Measurements from ENCODE around the gene CDH13. TPM values are rescaled to one million over a fixed set of nuclear protein-coding genes. Genes with fewer than 3 reads are reported as not detected.

Gene CDH13
- total RNA-seq, 2 donors from 2014 or later: 228 to 280 TPM

DNA sequence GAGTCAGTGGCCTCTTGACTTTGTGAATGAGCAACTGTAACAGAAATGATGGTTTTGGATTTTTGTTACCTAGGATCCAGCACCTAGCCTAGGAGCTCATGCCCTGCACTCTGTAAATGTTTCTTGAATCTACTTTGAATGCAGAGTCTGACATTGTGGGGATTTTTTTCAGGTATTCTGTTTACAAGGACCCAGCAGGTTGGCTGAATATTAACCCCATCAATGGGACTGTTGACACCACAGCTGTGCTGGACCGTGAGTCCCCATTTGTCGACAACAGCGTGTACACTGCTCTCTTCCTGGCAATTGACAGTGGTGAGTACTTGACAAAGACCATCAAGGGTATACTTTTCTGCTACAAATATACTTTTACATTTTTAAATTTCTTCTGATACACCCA, 1121.2 kb downstream of the CDH13 start:
- no peak for ATAC-seq (ENCODE audit: insufficient number of reproducible peaks, low FRiP score, low read depth)
- Histone ChIP-seq H3K36me3 (peaks cover 11% of the 10 kb centered on the region), H3K4me1 (ENCODE audit: control insufficient read depth in 1 of 2, low read depth in 2 of 2) (no peaks in the 10 kb centered on the region), H3K27ac (no peak overlapping the region), H3K4me3 (no peak overlapping the region), H3K27me3 (replicated peaks; ENCODE audit: insufficient read depth) (no peaks in the 10 kb centered on the region), H3K9me3 (no peaks in the 10 kb centered on the region)
- TF ChIP-seq, protein P1, sequence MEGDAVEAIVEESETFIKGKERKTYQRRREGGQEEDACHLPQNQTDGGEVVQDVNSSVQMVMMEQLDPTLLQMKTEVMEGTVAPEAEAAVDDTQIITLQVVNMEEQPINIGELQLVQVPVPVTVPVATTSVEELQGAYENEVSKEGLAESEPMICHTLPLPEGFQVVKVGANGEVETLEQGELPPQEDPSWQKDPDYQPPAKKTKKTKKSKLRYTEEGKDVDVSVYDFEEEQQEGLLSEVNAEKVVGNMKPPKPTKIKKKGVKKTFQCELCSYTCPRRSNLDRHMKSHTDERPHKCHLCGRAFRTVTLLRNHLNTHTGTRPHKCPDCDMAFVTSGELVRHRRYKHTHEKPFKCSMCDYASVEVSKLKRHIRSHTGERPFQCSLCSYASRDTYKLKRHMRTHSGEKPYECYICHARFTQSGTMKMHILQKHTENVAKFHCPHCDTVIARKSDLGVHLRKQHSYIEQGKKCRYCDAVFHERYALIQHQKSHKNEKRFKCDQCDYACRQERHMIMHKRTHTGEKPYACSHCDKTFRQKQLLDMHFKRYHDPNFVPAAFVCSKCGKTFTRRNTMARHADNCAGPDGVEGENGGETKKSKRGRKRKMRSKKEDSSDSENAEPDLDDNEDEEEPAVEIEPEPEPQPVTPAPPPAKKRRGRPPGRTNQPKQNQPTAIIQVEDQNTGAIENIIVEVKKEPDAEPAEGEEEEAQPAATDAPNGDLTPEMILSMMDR (IDR thresholded peaks at IDR 0.05): no peak
- DNase-seq (ENCODE audit: low spot score): no peak

DNA sequence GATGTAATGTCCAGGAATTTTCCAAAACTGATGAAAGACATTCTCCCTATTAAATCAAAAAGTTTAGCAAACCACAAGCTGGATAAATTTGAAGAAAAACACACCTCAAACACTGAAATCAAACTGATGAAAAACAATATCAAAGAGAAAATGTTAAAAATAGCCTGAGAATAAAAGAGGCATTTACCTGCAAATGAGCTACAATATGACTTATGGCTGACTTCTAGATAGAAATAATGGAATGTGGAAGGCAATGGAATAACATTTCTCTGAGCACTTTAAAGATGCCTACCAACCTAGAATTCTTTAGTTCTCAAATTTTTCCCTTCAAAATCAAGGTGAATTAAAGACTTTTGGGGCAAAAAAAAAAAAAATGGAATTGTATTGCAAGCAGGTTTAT, 1128.6 kb downstream of the CDH13 start:
- Histone ChIP-seq H3K4me3 (no peak overlapping the region), H3K9me3 (peaks cover 6% of the 10 kb centered on the region), H3K27ac (no peak overlapping the region), H3K27me3 (replicated peaks; ENCODE audit: insufficient read depth) (no peaks in the 10 kb centered on the region), H3K4me1 (ENCODE audit: control insufficient read depth in 1 of 2, low read depth in 2 of 2) (peaks cover 0 to 5% of the 10 kb centered on the region in 2 donors), H3K36me3 (no peaks in the 10 kb centered on the region)
- no peak for ATAC-seq (ENCODE audit: insufficient number of reproducible peaks, low FRiP score, low read depth)
- DNase-seq (ENCODE audit: low spot score): no peak
- TF ChIP-seq, protein P1 (IDR thresholded peaks at IDR 0.05): no peak

DNA sequence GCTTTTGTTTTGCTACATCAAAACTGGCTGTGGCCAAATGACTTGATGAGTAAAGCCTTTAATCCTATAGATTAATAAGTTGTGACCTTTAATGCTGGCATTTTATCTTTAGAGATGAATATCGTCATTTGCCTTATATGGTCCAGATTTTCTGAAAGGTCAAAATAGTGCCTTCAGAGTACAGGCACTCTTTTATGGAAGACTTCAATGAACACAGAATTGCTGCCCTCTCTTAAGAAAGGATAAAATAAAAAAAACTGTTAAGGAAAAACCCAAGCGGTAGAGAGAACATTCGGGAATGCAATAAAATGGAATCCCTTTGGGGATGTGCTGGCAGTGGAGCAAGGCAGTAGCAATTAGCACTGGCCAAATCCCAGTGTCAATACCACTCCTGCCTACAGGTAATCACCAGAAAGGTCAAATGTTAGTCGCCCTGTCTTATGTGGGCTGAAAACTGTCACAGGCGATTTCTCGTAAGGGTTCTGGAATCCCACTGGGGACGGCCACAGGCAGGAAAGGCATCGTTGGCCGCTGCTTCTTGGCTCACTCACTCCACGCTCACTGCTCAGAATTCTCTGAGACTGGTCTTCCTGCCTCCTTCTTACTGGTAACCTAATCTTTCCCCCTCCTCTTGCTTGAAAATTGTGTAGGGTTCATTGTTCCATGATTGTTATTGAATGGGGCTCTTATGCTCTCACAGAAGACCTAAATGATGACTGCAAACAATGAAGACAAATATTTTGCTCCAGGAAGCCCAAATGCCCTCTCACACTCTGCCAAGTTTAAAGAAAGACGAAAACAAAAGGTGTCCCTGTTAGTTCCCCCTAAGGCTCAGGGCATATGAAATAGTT, 1135.6 kb downstream of the CDH13 start:
- H3K9me3 ChIP-seq: no peaks in the 10 kb centered on the region
- TF ChIP-seq, protein P1 (IDR thresholded peaks at IDR 0.05): no peak
- H3K4me3 ChIP-seq: no peak overlapping the region
- no peaks in the 10 kb centered on the region for H3K36me3 ChIP-seq
- no peak overlapping the region for H3K27ac ChIP-seq
- ATAC-seq (ENCODE audit: insufficient number of reproducible peaks, low FRiP score, low read depth) (no peak), DNase-seq (ENCODE audit: low spot score) (no peak)
- no peaks in the 10 kb centered on the region for H3K27me3 ChIP-seq (replicated peaks; ENCODE audit: insufficient read depth)
- peaks cover 0 to 11% of the 10 kb centered on the region in 2 donors for H3K4me1 ChIP-seq (ENCODE audit: control insufficient read depth in 1 of 2, low read depth in 2 of 2)

DNA sequence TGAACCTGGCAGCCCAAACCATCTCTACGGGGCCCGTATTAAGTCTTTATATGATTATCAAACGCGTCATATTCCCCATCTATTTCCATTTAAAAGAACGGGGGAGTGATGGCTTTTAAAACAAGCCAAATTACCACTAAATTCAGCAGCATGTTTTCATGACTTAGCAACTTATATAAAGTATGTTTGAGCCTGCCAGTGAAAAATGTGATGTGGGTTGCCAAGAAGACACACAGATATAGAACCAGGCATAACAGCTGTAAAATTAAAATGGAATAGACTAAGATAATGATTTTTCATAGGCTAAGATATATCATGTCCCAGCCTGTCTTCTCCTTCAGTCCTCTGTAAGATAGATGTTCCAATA, 1136.2 kb downstream of the CDH13 start:
- no peak for ATAC-seq (ENCODE audit: insufficient number of reproducible peaks, low FRiP score, low read depth)
- no peaks in the 10 kb centered on the region for H3K9me3 ChIP-seq
- H3K27ac ChIP-seq: no peak overlapping the region
- DNase-seq (ENCODE audit: low spot score): no peak
- H3K36me3 ChIP-seq: no peaks in the 10 kb centered on the region
- H3K27me3 ChIP-seq (replicated peaks; ENCODE audit: insufficient read depth): no peaks in the 10 kb centered on the region
- H3K4me3 ChIP-seq: no peak overlapping the region
- TF ChIP-seq, protein P1 (IDR thresholded peaks at IDR 0.05): no peak
- peaks cover 0 to 6% of the 10 kb centered on the region in 2 donors for H3K4me1 ChIP-seq (ENCODE audit: control insufficient read depth in 1 of 2, low read depth in 2 of 2)

DNA sequence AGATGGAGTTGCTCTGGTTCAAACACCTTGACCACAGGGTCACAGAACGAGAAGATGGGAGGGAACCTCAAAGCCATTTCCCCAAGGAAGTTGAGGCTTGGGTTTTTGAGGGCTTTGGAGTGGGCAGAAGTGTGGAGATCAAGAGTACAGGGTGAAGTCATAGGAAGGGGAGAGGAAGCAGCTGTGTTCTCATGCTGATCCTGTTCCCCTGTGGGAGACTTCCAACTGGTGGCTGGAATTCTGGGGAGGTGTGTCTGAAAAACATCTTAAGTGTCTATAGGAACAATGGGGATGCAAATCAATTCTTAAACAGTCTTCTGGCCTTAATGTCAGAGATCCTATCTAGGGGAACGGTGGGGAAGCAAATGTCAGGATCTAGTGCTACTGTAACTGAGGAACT, 1142.2 kb downstream of the CDH13 start:
- Histone ChIP-seq H3K4me1 (ENCODE audit: control insufficient read depth in 1 of 2, low read depth in 2 of 2) (peaks cover 0 to 13% of the 10 kb centered on the region in 2 donors), H3K27ac (no peak overlapping the region), H3K4me3 (no peak overlapping the region), H3K27me3 (replicated peaks; ENCODE audit: insufficient read depth) (no peaks in the 10 kb centered on the region), H3K36me3 (no peaks in the 10 kb centered on the region), H3K9me3 (no peaks in the 10 kb centered on the region)
- no peak for ATAC-seq (ENCODE audit: insufficient number of reproducible peaks, low FRiP score, low read depth)
- TF ChIP-seq, protein P1 (IDR thresholded peaks at IDR 0.05): no peak
- no peak for DNase-seq (ENCODE audit: low spot score)
